ENCODE measurements around the gene MPZ.
"Not testable (repeated sequence)": the region's sequence is repeated elsewhere in the genome, so short reads cannot be mapped to it uniquely, and the experiment has no call there.

The MPZ gene

DNA sequence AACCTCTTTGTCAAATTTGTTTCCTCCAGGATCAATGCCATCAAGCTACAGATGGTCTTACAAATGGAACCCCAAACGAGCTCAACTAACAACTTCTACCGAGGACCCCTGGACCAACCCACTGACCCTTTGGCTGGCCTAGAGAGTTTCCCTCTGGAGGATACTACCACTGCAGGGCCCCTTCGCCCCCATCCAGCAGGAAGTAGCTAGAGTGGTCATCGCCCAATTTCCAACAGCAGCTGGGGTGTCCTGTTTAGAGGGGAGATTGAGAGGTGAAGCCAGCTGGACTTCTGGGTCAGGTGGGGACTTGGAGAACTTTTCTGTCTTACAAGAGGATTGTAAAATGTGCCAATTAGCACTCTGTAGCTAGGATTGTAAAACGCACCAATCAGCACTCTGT, 52.7 kb downstream of the MPZ start:
- H3K27ac ChIP-seq (ENCODE audit: low read depth in 2 of 2, low read length in 2 of 2), result not testable (repeated sequence)
- H3K27me3 ChIP-seq (ENCODE audit: control insufficient read depth in 2 of 2, insufficient read depth in 2 of 2, low read length in 2 of 2), result peaks cover 21 to 24% of the 10 kb centered on the region in 2 donors

DNA sequence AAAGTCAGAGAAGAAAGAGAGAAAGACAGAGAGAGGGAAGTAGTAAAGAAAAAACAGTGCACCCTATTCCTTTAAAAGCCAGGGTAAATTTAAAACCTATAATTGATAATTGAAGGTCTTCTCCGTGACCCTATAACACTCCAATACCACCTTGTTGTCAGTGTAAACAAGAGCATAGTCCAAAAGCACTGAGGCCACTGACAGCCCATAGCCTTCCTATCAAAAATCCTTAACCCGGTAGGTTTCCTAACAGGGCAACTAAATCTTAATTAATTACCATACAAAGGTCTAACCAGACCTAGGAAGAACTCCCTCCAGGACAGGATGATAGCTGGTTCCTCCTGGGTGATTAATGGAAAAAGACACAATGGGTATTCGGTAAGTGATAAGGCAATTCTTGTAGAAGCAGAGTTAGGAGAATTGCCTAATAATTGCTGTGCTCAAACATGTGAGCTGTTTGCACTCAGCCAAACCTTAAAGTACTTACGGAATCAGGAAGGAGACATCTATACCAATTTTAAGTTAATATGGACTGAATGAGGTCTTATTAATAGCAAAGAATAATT, 53.7 kb downstream of the MPZ start:
- H3K4me1 ChIP-seq (ENCODE audit: control insufficient read depth in 2 of 2, insufficient read depth in 2 of 2, low read length in 2 of 2); H3K27ac ChIP-seq (ENCODE audit: low read depth in 2 of 2, low read length in 2 of 2); H3K9me3 ChIP-seq (ENCODE audit: control insufficient read depth in 2 of 2, low read length in 2 of 2); H3K36me3 ChIP-seq (ENCODE audit: control insufficient read depth in 2 of 2, insufficient read depth in 2 of 2, low read length in 2 of 2); H3K4me3 ChIP-seq (ENCODE audit: low read length in 2 of 2); H3K9ac ChIP-seq (ENCODE audit: low read depth in 1 of 2, low read length in 2 of 2): not testable (repeated sequence)
- peaks cover 16 to 17% of the 10 kb centered on the region in 2 donors for H3K27me3 ChIP-seq (ENCODE audit: control insufficient read depth in 2 of 2, insufficient read depth in 2 of 2, low read length in 2 of 2)

More for the DNA sequence above, 52.7 kb downstream of the MPZ start:
- H3K4me1 ChIP-seq (ENCODE audit: control insufficient read depth in 2 of 2, insufficient read depth in 2 of 2, low read length in 2 of 2); H3K9ac ChIP-seq (ENCODE audit: low read depth in 1 of 2, low read length in 2 of 2); H3K36me3 ChIP-seq (ENCODE audit: control insufficient read depth in 2 of 2, insufficient read depth in 2 of 2, low read length in 2 of 2); H3K9me3 ChIP-seq (ENCODE audit: control insufficient read depth in 2 of 2, low read length in 2 of 2); H3K4me3 ChIP-seq (ENCODE audit: low read length in 2 of 2): not testable (repeated sequence)

DNA sequence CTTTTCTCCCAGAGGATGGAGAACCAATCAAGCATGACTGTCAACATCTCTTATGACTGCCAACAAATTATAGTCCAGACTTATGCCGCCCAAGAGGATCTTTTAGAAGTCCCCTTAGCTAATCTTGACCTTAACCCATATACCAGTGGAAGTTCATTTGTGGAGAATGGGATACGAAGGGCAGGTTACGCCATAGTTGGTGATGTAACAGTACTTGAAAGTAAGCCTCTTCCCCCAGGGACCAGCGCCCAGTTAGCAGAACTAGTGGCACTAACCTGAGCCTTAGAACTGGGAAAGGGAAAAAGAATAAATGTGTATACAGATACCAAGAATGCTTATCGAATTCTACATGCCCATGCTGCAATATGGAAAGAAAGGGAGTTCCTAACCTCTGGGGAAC, 54.5 kb downstream of the MPZ start:
- peaks cover 11 to 16% of the 10 kb centered on the region in 2 donors for H3K27me3 ChIP-seq (ENCODE audit: control insufficient read depth in 2 of 2, insufficient read depth in 2 of 2, low read length in 2 of 2)
- not testable (repeated sequence) for H3K27ac ChIP-seq (ENCODE audit: low read depth in 2 of 2, low read length in 2 of 2); H3K36me3 ChIP-seq (ENCODE audit: control insufficient read depth in 2 of 2, insufficient read depth in 2 of 2, low read length in 2 of 2); H3K4me1 ChIP-seq (ENCODE audit: control insufficient read depth in 2 of 2, insufficient read depth in 2 of 2, low read length in 2 of 2); H3K9me3 ChIP-seq (ENCODE audit: control insufficient read depth in 2 of 2, low read length in 2 of 2); H3K4me3 ChIP-seq (ENCODE audit: low read length in 2 of 2); H3K9ac ChIP-seq (ENCODE audit: low read depth in 1 of 2, low read length in 2 of 2)
